RWPE2 (cell line): ENCODE data around the gene CD79A.

Experiments used
- ATAC-seq: fragments of 200-7000 bp; cut with Tn5 transposase; 3 replicates; pipeline ENCODE4 v1.9.1; 2021; ENCODE audit warnings: low read depth
- DNase-seq: peaks from one replicate; pipeline ENCODE4 v3.0.0-alpha.2; 2020; ENCODE audit warnings: low spot score
- H3K27ac ChIP-seq: fragments of 450-650 bp; 2 replicates; pipeline ENCODE4 v1.5.1; 2017; ENCODE audit warnings: mild to moderate bottlenecking; ENCODE audit not compliant: poor library complexity, severe bottlenecking
- H3K27me3 ChIP-seq: fragments of 250-450 bp; sonication (Bioruptor Pico); 2 replicates; pipeline ENCODE4 v1.5.1; 2021; ENCODE audit warnings: mild to moderate bottlenecking, moderate library complexity; ENCODE audit not compliant: insufficient read depth, poor library complexity, severe bottlenecking
- H3K36me3 ChIP-seq: fragments of 250-450 bp; sonication (Bioruptor Pico); 2 replicates; pipeline ENCODE4 v1.5.1; 2020; ENCODE audit warnings: low read depth, mild to moderate bottlenecking, moderate library complexity
- H3K4me1 ChIP-seq: fragments of 250-450 bp; sonication (Bioruptor Pico); 2 replicates; pipeline ENCODE4 v1.5.1; 2021; ENCODE audit warnings: mild to moderate bottlenecking, moderate library complexity; ENCODE audit not compliant: insufficient read depth, poor library complexity, severe bottlenecking
- H3K4me3 ChIP-seq: fragments of 250-450 bp; sonication (Bioruptor Pico); 2 replicates; pipeline ENCODE4 v1.5.1; 2021; ENCODE audit warnings: mild to moderate bottlenecking, moderate library complexity; ENCODE audit not compliant: severe bottlenecking
- H3K9me3 ChIP-seq: fragments of 250-450 bp; sonication (Bioruptor Pico); 2 replicates; pipeline ENCODE4 v1.5.1; 2021; ENCODE audit warnings: mild to moderate bottlenecking, moderate library complexity; ENCODE audit not compliant: severe bottlenecking
- TF ChIP-seq, protein P1 (sequence below): fragments of 450-650 bp; IDR thresholded peaks from one replicate; pipeline ENCODE4 v1.5.1; 2017; ENCODE audit warnings: mild to moderate bottlenecking, moderate library complexity; ENCODE audit not compliant: poor library complexity, severe bottlenecking

Gene CD79A

DNA sequence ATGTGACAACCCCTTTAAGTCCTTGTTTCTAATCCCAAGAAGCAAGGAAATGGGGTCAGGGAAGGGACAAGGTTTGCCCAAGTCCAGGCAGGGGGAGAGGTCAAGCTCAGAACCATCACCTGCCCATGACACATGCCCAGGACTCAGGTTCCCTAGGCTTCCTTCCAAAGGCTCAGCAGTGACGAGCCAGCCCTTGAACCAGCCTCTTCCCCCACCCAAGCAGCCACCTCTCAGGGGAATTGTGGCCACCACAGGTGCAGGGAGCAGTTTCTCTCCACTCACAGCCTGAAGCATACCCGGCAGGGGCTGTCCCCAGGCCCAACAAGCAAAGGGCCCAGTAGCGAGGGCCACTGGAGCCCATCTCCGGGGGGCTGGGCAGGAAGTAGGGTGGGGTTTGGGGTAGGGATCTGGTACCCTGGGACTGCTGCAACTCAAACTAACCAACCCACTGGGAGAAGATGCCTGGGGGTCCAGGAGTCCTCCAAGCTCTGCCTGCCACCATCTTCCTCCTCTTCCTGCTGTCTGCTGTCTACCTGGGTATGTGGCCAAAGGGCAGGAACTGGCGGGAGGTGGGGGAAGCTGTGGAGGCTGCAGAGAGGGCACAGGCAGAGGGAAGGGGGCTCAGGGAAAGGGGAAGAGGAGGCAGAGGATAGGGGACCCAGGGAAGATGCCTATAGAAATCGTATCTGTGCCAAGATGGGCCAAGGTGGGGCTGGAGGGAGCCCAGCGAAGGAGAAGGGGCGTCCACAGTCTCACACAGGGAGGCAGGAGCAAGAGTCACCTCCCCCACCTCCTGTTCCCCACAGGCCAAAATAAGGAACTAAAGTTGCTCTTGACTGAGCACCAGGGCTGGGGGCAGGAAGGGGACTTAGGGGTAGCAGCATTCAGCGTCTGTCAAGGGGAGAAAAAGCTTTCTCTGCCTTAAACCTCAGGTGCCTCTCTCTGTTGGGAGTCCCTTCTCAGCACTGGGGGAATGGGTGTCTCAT, at the start of gene CD79A:
CD79A (plus strand) TSS at position 433 of the 986 bp plus-strand sequence; CDS start at position 459, 26 bp downstream.
- TF ChIP-seq, protein P1, sequence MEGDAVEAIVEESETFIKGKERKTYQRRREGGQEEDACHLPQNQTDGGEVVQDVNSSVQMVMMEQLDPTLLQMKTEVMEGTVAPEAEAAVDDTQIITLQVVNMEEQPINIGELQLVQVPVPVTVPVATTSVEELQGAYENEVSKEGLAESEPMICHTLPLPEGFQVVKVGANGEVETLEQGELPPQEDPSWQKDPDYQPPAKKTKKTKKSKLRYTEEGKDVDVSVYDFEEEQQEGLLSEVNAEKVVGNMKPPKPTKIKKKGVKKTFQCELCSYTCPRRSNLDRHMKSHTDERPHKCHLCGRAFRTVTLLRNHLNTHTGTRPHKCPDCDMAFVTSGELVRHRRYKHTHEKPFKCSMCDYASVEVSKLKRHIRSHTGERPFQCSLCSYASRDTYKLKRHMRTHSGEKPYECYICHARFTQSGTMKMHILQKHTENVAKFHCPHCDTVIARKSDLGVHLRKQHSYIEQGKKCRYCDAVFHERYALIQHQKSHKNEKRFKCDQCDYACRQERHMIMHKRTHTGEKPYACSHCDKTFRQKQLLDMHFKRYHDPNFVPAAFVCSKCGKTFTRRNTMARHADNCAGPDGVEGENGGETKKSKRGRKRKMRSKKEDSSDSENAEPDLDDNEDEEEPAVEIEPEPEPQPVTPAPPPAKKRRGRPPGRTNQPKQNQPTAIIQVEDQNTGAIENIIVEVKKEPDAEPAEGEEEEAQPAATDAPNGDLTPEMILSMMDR, result no peak
- no peaks in the 10 kb centered on the region for H3K27me3 ChIP-seq
- H3K4me1 ChIP-seq, result no peaks in the 10 kb centered on the region
- H3K4me3 ChIP-seq, result no peak within 1 kb of the TSS
- DNase-seq (no peak), ATAC-seq (no peak)
- no peaks in the 10 kb centered on the region for H3K36me3 ChIP-seq
- H3K9me3 ChIP-seq, result no peaks in the 10 kb centered on the region
- no peak within 1 kb of the TSS for H3K27ac ChIP-seq

DNA sequence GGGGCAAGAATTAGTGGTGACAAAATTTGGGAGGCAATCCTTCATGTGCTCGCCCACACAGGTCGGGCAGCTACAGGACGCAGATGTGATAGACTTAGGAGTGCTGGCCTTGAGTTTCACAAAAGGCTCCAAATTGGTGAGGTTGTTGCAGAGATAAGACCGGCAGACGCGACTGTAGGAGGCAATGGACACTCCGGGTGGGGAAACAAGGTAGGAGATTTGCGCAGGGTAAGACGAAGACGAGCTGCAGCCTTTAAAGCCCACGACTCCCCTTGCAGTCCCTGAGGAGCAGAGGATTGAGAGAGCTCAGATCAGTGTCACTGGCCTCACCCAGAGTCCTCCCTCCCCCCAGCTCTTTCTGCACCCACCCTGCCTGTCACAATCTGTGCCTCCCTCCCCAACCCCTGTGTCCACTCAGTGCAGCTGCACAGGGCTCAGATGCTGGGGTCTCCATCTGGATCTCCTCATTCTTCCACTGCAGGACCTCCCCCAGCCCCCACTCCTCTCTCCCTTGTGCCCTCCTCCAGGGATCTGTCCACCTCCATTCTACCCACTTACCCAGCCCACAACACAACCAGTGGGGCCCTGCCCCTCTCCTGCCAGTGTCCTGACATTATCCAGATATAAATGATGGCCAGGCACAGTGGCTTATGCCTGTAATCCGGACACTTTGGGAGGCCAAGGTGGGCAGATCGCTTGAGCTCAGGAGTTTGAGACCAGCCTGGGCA, 38.9 kb upstream of the CD79A start:
- no peaks in the 10 kb centered on the region for H3K4me1 ChIP-seq
- H3K36me3 ChIP-seq, result no peaks in the 10 kb centered on the region
- no peak overlapping the region for H3K4me3 ChIP-seq
- DNase-seq (no peak), ATAC-seq (no peak; the same call in 2 of the 3 replicates)
- H3K9me3 ChIP-seq, result no peaks in the 10 kb centered on the region
- TF ChIP-seq, protein P1, result no peak
- H3K27ac ChIP-seq, result no peak overlapping the region
- H3K27me3 ChIP-seq, result peaks cover 22% of the 10 kb centered on the region

DNA sequence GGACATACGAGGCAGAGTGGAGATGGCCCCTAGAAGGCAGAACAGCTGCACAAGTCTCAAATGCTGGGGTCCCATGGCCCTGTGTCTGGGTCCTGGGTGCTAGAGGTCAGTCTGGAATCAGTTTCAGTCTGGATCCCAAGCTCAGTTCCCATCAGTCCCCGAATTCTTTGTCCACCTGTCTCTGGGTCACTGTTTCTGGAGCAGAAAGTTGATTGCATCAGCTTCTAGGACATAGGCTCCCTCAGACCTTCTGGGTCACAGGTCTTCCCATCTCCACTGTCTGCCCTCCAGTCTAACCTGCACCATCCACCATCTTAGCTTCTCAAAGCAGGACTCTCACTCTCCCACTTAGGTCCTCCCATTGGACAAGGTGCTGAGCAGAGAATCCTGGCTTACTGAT, 37.9 kb upstream of the CD79A start:
- Histone ChIP-seq H3K4me1 (no peaks in the 10 kb centered on the region), H3K27ac (no peak overlapping the region), H3K27me3 (peaks cover 25% of the 10 kb centered on the region), H3K36me3 (no peaks in the 10 kb centered on the region), H3K4me3 (no peak overlapping the region), H3K9me3 (no peaks in the 10 kb centered on the region)
- no peak for ATAC-seq
- TF ChIP-seq, protein P1, result no peak
- no peak for DNase-seq

DNA sequence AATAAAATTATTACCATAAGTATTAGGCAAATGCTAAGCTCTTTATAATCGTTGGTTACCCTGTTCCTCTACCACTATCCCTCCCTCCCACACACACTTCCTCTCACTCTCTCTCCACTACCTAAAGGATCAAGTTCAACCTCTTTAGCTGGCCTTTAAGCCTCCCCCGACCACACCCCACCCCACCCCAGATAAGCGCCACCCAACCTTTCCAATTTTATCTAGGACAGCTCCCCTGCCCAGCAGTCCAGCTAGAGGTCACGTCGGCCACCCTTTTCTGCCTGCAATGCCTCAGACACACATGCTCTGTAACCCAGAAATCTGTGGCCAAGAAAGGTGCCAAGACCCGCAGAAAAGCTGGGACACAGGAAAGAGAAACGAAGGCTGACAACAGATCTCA, 33.7 kb upstream of the CD79A start:
- no peaks in the 10 kb centered on the region for H3K9me3 ChIP-seq
- H3K4me1 ChIP-seq, result no peaks in the 10 kb centered on the region
- H3K4me3 ChIP-seq, result no peak overlapping the region
- no peak overlapping the region for H3K27ac ChIP-seq
- no peak for DNase-seq
- peaks cover 14% of the 10 kb centered on the region for H3K27me3 ChIP-seq
- no peak for ATAC-seq
- H3K36me3 ChIP-seq, result no peaks in the 10 kb centered on the region
- TF ChIP-seq, protein P1, result no peak
